Activated CD4-positive, alpha-beta T cell treated with anti-CD3 and anti-CD28 coated beads for 36 hours (primary cell): Measurements from ENCODE around the gene LAMTOR5. TPM values are rescaled to one million over a fixed set of nuclear protein-coding genes. Genes with fewer than 3 reads are reported as not detected.
"Not testable (repeated sequence)": the region's sequence is repeated elsewhere in the genome, so short reads cannot be mapped to it uniquely, and the experiment has no call there.

Source experiments
- ATAC-seq: fragments of 200-7000 bp; cut with Tn5 transposase; one replicate; pipeline ENCODE4 v1.10.0; 2021; ENCODE audit warnings: mild to moderate bottlenecking, moderate library complexity
- CTCF ChIA-PET: fragments of 350-600 bp; sonication (Branson Sonifier 250); formaldehyde crosslinking; loops from one replicate; lab custom pipeline; 2021; ENCODE audit warnings: antibody characterized with exemption; lab: Charles Lee
- POLR2A ChIA-PET: fragments of 350-600 bp; sonication (Branson Sonifier 250); formaldehyde crosslinking; loops from one replicate; lab custom pipeline; 2021; ENCODE audit warnings: antibody characterized with exemption, inconsistent platforms; lab: Charles Lee
- DNase-seq: peaks from one replicate; pipeline ENCODE4 v3.0.0-alpha.2; 2020
- H3K27ac Mint-ChIP-seq: one replicate; pipeline ENCODE4 v1.8.0; 2021; ENCODE audit warnings: mixed read lengths
- H3K27me3 Mint-ChIP-seq: one replicate; pipeline ENCODE4 v1.8.0; 2021; ENCODE audit warnings: mixed read lengths
- H3K36me3 Mint-ChIP-seq: one replicate; pipeline ENCODE4 v1.8.0; 2021; ENCODE audit warnings: low read depth, mixed read lengths
- H3K4me1 Mint-ChIP-seq: one replicate; pipeline ENCODE4 v1.8.0; 2021; ENCODE audit warnings: mixed read lengths
- H3K4me3 Mint-ChIP-seq: one replicate; pipeline ENCODE4 v1.8.0; 2021; ENCODE audit warnings: mild to moderate bottlenecking, moderate library complexity, mixed read lengths
- H3K9me3 Mint-ChIP-seq: one replicate; pipeline ENCODE4 v1.8.0; 2021; ENCODE audit warnings: low read depth, mixed read lengths
- intact Hi-C, 2 experiments: fragments of 100-400 bp; cut with DNase I in 1 of 2; cut with micrococcal nuclease in 1 of 2; formaldehyde crosslinking; loops; one replicate each; pipeline versions ENCODE4 v1.14.2 to v1.15.1; 2022 to 2024; cut with DNase I, micrococcal nuclease
- total RNA-seq, 2 experiments: library from RNA; stranded (reverse); gene quantifications; one replicate each; pipeline ENCODE4 v1.2.3, GENCODE V29; 2021

The LAMTOR5 gene
- total RNA-seq, 2 experiments from 2014 or later: 141 to 155 TPM

DNA sequence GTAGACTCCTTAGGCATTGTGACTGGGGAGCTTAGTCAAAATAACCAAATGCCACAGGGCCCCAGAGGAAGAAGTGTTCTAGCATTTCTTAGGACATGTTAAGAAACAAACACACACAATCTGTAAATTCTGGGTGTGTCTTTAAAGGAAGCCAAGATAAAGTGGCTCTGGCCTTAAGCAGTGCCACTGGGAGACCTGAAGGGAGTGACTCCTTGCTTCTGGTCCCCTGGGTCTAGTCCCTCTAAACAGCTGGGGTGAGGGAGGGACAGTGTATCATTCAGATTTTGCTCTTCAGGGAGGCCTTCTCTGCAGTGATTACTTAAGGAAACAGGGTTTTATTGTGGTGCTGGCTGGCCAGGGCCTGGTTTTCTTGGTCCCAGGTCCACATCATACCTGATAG, 34.4 kb upstream of the LAMTOR5 start:
- intact Hi-C loops: no loop called here
- no peaks in the 10 kb centered on the region for H3K27me3 Mint-ChIP-seq
- no peaks in the 10 kb centered on the region for H3K9me3 Mint-ChIP-seq
- ATAC-seq: no peak
- ChIA-PET CTCF (interaction anchor here (0.9 kb wide), 1 partner anchor 12 kb away, joined by 4 read pairs; no protein-coding TSS in a partner anchor), POLR2A (no interaction called here)
- H3K4me1 Mint-ChIP-seq: no peaks in the 10 kb centered on the region
- no peak for DNase-seq
- no peaks in the 10 kb centered on the region for H3K36me3 Mint-ChIP-seq
- H3K27ac Mint-ChIP-seq: no peak overlapping the region
- H3K4me3 Mint-ChIP-seq: no peak overlapping the region

- Mint-ChIP-seq H3K4me3 (no peak overlapping the region), H3K27me3 (no peaks in the 10 kb centered on the region), H3K36me3 (no peaks in the 10 kb centered on the region), H3K4me1 (no peaks in the 10 kb centered on the region), H3K9me3 (no peaks in the 10 kb centered on the region), H3K27ac (no peak overlapping the region)
- DNase-seq (no peak), ATAC-seq (no peak)
- POLR2A ChIA-PET: interaction anchor here (0.6 kb wide), 1 partner anchor 111 kb away, joined by 3 read pairs; no protein-coding TSS in a partner anchor
- CTCF ChIA-PET: interaction anchor here (0.5 to 1.8 kb wide), 4 partner anchors 19 to 244 kb away, joined by 3 to 8 read pairs (median 3); no protein-coding TSS in a partner anchor
- intact Hi-C loops: no loop called here
Measured at GRCh38 chr1:110440877-110441276, 33.4 kb upstream of the LAMTOR5 start.

- POLR2A ChIA-PET, H3K4me3 Mint-ChIP-seq, H3K27me3 Mint-ChIP-seq, intact Hi-C loops, ATAC-seq, DNase-seq, H3K9me3 Mint-ChIP-seq, H3K27ac Mint-ChIP-seq, H3K4me1 Mint-ChIP-seq, H3K36me3 Mint-ChIP-seq: not testable (repeated sequence)
- CTCF ChIA-PET: interaction anchor here (0.9 to 1.8 kb wide), 2 partner anchors 20 to 26 kb away, joined by 3 to 8 read pairs; no protein-coding TSS in a partner anchor
Measured at GRCh38 chr1:110439873-110440272, 32.4 kb upstream of the LAMTOR5 start.

GRCh38 chr1:110438893-110439292, 31.4 kb upstream of the LAMTOR5 start:
- Mint-ChIP-seq H3K4me3 (no peak overlapping the region), H3K36me3 (no peaks in the 10 kb centered on the region), H3K27me3 (no peaks in the 10 kb centered on the region), H3K27ac (no peak overlapping the region), H3K4me1 (no peaks in the 10 kb centered on the region), H3K9me3 (no peaks in the 10 kb centered on the region)
- intact Hi-C loops: no loop called here
- no peak for DNase-seq
- CTCF ChIA-PET: interaction anchor here (0.7 to 1.2 kb wide), 2 partner anchors 27 to 288 kb away, joined by 4 to 7 read pairs; no protein-coding TSS in a partner anchor
- ATAC-seq: no peak
- POLR2A ChIA-PET: no interaction called here

- H3K4me1 Mint-ChIP-seq, POLR2A ChIA-PET, ATAC-seq, intact Hi-C loops, H3K9me3 Mint-ChIP-seq, DNase-seq, H3K4me3 Mint-ChIP-seq, H3K27me3 Mint-ChIP-seq, H3K27ac Mint-ChIP-seq, H3K36me3 Mint-ChIP-seq: not testable (repeated sequence)
- CTCF ChIA-PET: interaction anchor here (0.7 to 2.3 kb wide), 4 partner anchors 14 to 77 kb away, joined by 3 to 14 read pairs (median 5); no protein-coding TSS in a partner anchor
Measured at GRCh38 chr1:110437645-110438299, 30.3 kb upstream of the LAMTOR5 start.

DNA sequence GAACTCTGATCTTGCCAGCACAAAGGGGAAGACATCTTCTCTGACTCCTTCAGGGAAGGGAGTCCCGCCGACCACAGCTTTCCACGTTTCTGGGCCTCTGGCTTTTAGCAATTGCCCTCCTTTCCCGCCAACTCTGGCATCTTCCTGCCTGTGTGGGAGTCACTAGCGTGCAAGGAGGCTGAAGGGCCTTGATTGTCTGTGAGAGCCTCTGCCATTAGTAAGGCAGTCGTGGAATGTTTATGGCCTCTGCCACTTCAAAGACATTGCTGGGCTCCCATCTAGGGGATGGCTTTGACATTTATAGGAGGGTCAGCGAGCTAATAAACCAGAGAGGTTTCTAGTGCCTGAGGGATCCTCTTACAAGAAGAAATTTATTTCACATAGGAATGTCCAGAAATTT, 29.1 kb upstream of the LAMTOR5 start:
- POLR2A ChIA-PET: no interaction called here
- no peaks in the 10 kb centered on the region for H3K9me3 Mint-ChIP-seq

DNA sequence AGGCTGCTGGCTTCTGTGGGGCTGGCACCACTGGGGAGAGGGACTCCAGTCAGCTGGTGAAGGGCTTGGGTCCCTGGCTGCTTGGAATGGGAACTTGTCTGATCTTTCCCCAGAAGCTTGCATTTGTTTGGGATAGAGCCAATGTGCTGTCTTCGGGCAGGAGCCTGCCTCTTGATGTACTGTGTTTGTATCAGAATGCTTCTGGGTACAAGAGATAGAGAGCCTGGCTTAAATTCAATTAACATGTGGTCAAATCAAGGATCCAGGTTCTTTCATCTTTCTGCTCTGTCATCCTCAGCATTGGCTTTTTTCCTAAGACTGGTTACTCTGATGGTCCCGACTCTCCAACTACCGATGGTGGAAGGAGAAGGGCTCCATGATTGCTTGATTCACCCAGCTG, 27.5 kb upstream of the LAMTOR5 start:
- ATAC-seq (no peak), DNase-seq (no peak)
- CTCF ChIA-PET: interaction anchor here (1.0 to 3.5 kb wide), 6 partner anchors 10 to 96 kb away, joined by 3 to 20 read pairs (median 7); partner anchors contain the start of genes LAMTOR5 and RBM15
- Mint-ChIP-seq H3K27me3 (peaks cover 3% of the 10 kb centered on the region), H3K36me3 (no peaks in the 10 kb centered on the region), H3K4me3 (no peak overlapping the region), H3K9me3 (no peaks in the 10 kb centered on the region), H3K4me1 (no peaks in the 10 kb centered on the region), H3K27ac (no peak overlapping the region)
- intact Hi-C loops: no loop called here
- POLR2A ChIA-PET: interaction anchor here (0.8 kb wide), 1 partner anchor 18 kb away, joined by 3 read pairs; no protein-coding TSS in a partner anchor

More for the DNA sequence above, 29.1 kb upstream of the LAMTOR5 start:
- H3K36me3 Mint-ChIP-seq: no peaks in the 10 kb centered on the region
- CTCF ChIA-PET: interaction anchor here (0.7 to 3.5 kb wide), 6 partner anchors 12 to 355 kb away, joined by 3 to 20 read pairs (median 4); no protein-coding TSS in a partner anchor
- no peaks in the 10 kb centered on the region for H3K4me1 Mint-ChIP-seq
- ATAC-seq (no peak), DNase-seq (no peak)
- H3K27ac Mint-ChIP-seq: no peak overlapping the region
- intact Hi-C loops: no loop called here
- H3K4me3 Mint-ChIP-seq: no peak overlapping the region
- H3K27me3 Mint-ChIP-seq: peaks cover 3% of the 10 kb centered on the region

- H3K27me3 Mint-ChIP-seq: peaks cover 3% of the 10 kb centered on the region
- ATAC-seq (no peak), DNase-seq (peak; percentile 7)
- H3K9me3 Mint-ChIP-seq: no peaks in the 10 kb centered on the region
- POLR2A ChIA-PET: no interaction called here
- intact Hi-C loops: no loop called here
- CTCF ChIA-PET: interaction anchor here (1.0 to 3.5 kb wide), 5 partner anchors 21 to 95 kb away, joined by 3 to 20 read pairs (median 10); partner anchors contain the start of genes LAMTOR5 and RBM15
- H3K4me1 Mint-ChIP-seq: no peaks in the 10 kb centered on the region
- H3K27ac Mint-ChIP-seq: no peak overlapping the region
- no peak overlapping the region for H3K4me3 Mint-ChIP-seq
- H3K36me3 Mint-ChIP-seq: no peaks in the 10 kb centered on the region
Measured at GRCh38 chr1:110433803-110434202, 26.3 kb upstream of the LAMTOR5 start.

GRCh38 chr1:110433213-110433612, 25.7 kb upstream of the LAMTOR5 start:
- Mint-ChIP-seq H3K27ac (no peak overlapping the region), H3K27me3 (peaks cover 3% of the 10 kb centered on the region), H3K4me1 (no peaks in the 10 kb centered on the region), H3K4me3 (no peak overlapping the region), H3K9me3 (no peaks in the 10 kb centered on the region), H3K36me3 (no peaks in the 10 kb centered on the region)
- no peak for ATAC-seq
- ChIA-PET POLR2A (no interaction called here), CTCF (interaction anchor here (1.4 to 3.5 kb wide), 4 partner anchors 20 to 63 kb away, joined by 4 to 20 read pairs (median 12); partner anchors contain the start of gene LAMTOR5)
- intact Hi-C loops: no loop called here
- DNase-seq: no peak

DNA sequence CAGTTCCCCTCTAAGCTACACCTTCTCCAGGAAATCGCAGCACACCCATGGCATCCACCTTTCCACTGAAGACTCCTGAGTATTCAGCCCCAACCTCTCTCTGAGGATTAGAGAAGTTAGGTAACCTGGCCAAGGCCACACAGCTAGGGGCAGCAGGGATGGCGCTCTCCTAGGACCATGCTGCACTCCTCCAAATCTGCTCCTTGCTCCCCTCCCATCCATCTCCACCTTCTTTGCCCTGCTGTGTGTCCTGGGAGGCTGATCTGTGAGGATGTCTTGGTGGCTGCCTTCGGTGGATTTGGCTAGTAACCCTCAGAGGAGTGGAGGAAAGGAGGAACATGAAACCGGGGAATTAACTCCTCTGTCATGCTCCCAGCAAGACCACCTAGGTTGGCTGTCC, 23.4 kb upstream of the LAMTOR5 start:
- H3K27me3 Mint-ChIP-seq: peaks cover 3% of the 10 kb centered on the region
- H3K27ac Mint-ChIP-seq: no peak overlapping the region
- H3K4me3 Mint-ChIP-seq: no peak overlapping the region

DNA sequence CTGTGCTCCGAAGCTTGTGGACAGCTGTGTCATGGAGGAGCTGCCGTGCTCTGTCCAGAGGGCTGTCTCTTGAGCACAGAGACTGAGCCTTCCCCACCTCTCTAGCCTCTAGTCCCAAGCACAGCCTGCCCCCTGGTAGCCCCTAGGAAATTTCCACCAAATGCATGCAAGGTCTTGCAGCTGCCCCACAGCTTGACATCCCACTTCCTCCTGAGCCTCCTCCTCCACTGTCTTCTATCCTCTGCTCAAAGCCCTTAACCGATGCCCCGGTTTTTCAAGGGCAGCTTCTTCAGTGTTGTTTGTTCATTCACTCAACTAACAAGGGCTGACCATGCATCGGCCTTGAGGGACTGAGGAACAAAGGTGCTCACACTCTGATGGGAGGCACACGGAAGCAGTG, 22.9 kb upstream of the LAMTOR5 start:
- intact Hi-C loops: no loop called here

More for the DNA sequence above, 23.4 kb upstream of the LAMTOR5 start:
- ATAC-seq: no peak
- CTCF ChIA-PET: interaction anchor here (0.6 to 1.7 kb wide), 5 partner anchors 16 to 223 kb away, joined by 3 to 10 read pairs (median 4); no protein-coding TSS in a partner anchor
- no peaks in the 10 kb centered on the region for H3K36me3 Mint-ChIP-seq
- POLR2A ChIA-PET: no interaction called here
- intact Hi-C loops: no loop called here
- H3K4me1 Mint-ChIP-seq: no peaks in the 10 kb centered on the region
- no peak for DNase-seq
- H3K9me3 Mint-ChIP-seq: no peaks in the 10 kb centered on the region

More for the DNA sequence above, 22.9 kb upstream of the LAMTOR5 start:
- Mint-ChIP-seq H3K27me3 (peaks cover 3% of the 10 kb centered on the region), H3K4me3 (no peak overlapping the region), H3K27ac (no peak overlapping the region), H3K9me3 (no peaks in the 10 kb centered on the region), H3K36me3 (no peaks in the 10 kb centered on the region), H3K4me1 (no peaks in the 10 kb centered on the region)
- CTCF ChIA-PET: interaction anchor here (0.5 to 1.7 kb wide), 5 partner anchors 18 to 223 kb away, joined by 3 to 10 read pairs (median 3); no protein-coding TSS in a partner anchor
- DNase-seq (no peak), ATAC-seq (no peak)
- POLR2A ChIA-PET: no interaction called here
